T follicular helper cell (primary cell): Measurements from ENCODE around the gene GJA1.
"Not testable (repeated sequence)": the region's sequence is repeated elsewhere in the genome, so short reads cannot be mapped to it uniquely, and the experiment has no call there.

Source experiments
- DNase-seq: peaks from one replicate; pipeline ENCODE4 v3.0.0-alpha.2; 2020; ENCODE audit warnings: low read depth

The GJA1 gene

GRCh38 chr6:121436960-121437850 lies 1.8 kb downstream of the GJA1 start:
- DNase-seq, result no peak

- no peak for DNase-seq
These were observed 2.6 kb downstream of the GJA1 start for GRCh38 chr6:121437851-121438651.

DNA sequence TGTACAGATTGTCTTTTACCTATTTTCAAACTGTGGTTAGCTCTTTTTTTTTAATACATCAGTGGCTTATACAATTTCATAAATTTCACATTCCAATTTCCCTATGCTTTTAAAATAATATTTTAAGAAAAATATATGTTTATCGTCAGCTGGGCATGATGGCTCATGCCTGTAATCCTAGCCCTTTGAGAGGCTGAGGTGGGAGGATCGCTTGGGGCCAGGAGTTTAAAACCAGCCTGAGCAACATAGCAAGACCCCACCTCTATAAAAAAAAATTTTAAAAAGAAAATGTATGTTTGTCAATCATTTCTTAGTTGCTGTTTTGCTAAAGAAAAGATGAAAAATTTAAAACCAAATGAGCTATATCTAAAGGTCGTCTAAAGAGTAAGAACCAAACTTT lies 3.4 kb downstream of the GJA1 start:
- no peak for DNase-seq

GRCh38 chr6:121439475-121439874 lies 4.0 kb downstream of the GJA1 start:
- no peak for DNase-seq

GRCh38 chr6:121439926-121440325 lies 4.5 kb downstream of the GJA1 start:
- no peak for DNase-seq

- DNase-seq, result no peak
These were observed 6.0 kb downstream of the GJA1 start for GRCh38 chr6:121441477-121441876.

DNA sequence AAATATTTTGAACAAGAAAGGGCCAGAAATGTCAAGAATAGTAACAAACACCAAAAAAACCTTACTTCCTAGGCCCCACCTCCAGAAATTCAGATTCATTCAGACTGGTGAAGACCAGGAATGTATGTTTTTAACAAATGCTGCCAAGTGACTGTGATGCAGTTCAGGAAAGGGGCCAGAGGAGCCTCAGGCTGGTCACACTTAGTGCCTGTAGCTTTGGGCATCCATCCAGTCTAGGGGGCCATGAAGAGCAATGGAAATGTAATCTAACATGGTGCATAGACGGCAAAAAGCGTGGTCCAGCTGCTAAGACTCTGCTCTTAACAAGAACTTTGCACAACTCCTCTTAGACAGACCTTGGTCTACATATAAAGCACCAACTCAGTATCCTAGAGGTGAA lies 7.1 kb downstream of the GJA1 start:
- DNase-seq, result no peak

GRCh38 chr6:121443971-121444541 lies 8.6 kb downstream of the GJA1 start:
- no peak for DNase-seq

DNA sequence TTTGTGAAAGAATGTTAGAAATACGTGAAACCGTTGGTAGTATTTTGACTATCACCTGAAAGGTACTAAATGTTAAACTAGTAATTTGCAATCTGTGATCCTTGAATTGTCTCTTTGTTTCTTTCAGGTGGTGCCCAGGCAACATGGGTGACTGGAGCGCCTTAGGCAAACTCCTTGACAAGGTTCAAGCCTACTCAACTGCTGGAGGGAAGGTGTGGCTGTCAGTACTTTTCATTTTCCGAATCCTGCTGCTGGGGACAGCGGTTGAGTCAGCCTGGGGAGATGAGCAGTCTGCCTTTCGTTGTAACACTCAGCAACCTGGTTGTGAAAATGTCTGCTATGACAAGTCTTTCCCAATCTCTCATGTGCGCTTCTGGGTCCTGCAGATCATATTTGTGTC lies 11.3 kb downstream of the GJA1 start:
- not testable (repeated sequence) for DNase-seq

DNA sequence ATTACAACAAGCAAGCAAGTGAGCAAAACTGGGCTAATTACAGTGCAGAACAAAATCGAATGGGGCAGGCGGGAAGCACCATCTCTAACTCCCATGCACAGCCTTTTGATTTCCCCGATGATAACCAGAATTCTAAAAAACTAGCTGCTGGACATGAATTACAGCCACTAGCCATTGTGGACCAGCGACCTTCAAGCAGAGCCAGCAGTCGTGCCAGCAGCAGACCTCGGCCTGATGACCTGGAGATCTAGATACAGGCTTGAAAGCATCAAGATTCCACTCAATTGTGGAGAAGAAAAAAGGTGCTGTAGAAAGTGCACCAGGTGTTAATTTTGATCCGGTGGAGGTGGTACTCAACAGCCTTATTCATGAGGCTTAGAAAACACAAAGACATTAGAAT lies 12.3 kb downstream of the GJA1 start:
- not testable (repeated sequence) for DNase-seq

DNA sequence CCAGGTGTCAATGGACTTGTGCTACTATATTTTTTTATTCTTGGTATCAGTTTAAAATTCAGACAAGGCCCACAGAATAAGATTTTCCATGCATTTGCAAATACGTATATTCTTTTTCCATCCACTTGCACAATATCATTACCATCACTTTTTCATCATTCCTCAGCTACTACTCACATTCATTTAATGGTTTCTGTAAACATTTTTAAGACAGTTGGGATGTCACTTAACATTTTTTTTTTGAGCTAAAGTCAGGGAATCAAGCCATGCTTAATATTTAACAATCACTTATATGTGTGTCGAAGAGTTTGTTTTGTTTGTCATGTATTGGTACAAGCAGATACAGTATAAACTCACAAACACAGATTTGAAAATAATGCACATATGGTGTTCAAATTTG lies 13.1 kb downstream of the GJA1 start:
- DNase-seq, result not testable (repeated sequence)

- no peak for DNase-seq
These were observed 13.9 kb downstream of the GJA1 start for GRCh38 chr6:121449331-121449730.

DNA sequence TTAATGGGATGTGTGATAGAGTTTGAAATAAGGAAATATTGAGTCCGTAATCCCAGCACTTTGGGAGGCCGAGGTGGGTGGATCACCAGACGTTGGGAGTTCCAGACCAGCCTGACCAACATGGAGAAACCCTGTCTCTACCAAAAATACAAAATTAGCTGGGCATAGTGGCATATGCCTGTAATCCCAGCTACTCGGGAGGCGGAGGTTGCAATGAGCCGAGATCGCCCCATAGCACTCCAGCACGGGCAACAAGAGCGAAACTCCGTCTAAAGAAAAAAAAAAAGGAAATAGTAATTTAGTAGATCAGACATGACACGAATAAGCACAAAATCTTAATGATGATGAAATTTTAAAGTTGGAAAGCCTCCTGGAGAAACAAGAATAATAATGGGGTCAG lies 14.8 kb downstream of the GJA1 start:
- DNase-seq, result no peak

- DNase-seq, result no peak
These were observed 15.8 kb downstream of the GJA1 start for GRCh38 chr6:121451250-121451649.

DNA sequence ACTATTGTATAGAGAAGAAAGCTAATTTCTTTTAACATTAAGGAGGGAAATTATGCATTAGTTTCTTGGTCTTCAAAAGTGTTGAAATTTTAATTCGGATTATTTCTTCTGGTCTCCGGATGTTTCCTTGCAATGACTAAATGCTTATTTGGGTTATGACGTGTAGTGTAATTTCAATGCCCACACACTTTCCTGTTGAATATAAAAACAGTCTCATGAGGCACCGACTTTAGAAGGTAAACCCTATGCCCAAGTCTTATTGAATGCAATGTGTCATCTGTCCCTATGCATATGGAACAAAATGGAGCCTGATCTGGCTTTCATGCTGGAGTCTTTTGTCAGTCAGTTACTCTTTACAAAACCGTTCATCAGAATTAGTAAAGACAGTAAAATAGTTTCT lies 17.7 kb downstream of the GJA1 start:
- no peak for DNase-seq

GRCh38 chr6:121460170-121460569 lies 24.7 kb downstream of the GJA1 start:
- DNase-seq, result no peak

DNA sequence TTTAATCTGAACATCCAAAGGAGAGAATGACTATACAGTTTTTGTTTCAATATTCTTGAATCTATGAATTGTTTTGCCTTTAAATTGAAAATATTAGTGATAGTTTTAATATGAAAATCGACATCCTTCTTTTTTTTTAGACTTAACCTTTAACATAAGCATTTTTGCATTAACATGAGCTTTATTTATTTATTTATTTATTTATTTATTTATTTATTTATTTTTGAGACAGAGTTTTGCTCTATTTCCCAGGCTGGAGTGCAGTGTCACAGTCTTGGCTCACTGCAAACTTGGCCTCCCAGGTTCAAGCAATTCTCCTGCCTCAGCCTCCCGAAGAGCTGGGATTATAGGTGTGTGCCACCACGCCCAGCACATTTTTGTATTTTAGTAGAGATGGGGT lies 27.6 kb downstream of the GJA1 start:
- no peak for DNase-seq

- DNase-seq, result no peak
These were observed 29.7 kb downstream of the GJA1 start for GRCh38 chr6:121465101-121465500.

DNA sequence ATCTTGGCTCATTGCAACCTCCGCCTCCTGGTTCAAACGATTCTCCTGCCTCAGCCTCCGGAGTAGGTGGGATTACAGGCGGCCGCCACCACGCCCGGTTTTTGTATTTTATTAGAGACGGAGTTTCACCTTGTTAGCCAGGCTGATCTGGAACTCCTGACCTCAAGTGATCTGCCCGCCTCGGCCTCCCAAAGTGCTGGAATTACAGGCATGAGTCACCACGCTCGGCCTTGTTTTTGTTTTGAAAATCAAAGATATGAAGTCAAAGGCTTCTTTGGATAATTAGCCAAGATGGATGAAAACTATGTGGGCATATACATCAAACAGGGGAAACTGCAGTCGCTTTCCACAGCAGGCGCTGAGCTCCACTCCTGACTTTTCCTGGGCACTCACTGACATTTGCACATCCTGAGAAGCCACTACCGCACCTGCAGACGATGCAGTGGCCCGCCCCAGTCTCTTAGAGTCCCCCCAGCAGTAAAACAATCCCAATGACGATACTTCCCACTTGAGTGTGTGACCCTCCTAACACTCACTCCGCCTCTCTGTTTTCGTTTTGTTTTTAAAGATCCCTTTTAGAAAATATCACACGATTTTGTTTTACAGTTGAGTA lies 44.1 kb downstream of the GJA1 start:
- no peak for DNase-seq

GRCh38 chr6:121480099-121480713 lies 44.8 kb downstream of the GJA1 start:
- DNase-seq, result no peak

GRCh38 chr6:121482004-121482693 lies 46.7 kb downstream of the GJA1 start:
- DNase-seq, result no peak
